IMR-90 (cell line): Measurements from ENCODE around the gene CLPTM1L.
"Not testable (repeated sequence)": the region's sequence is repeated elsewhere in the genome, so short reads cannot be mapped to it uniquely, and the experiment has no call there.

Experiments used
- CTCF ChIP-seq: conservative IDR thresholded peaks from 2 replicates; pipeline ENCODE4 v1.5.1; 2012; ENCODE audit warnings: mild to moderate bottlenecking, low read depth, low read length, improper control_type of control experiment
- FOS ChIP-seq: fragments of 150-350 bp; IDR thresholded peaks from 2 replicates; pipeline ENCODE4 v1.6.1; 2016; ENCODE audit warnings: low read depth, low read length
- MAFK ChIP-seq: IDR thresholded peaks from 2 replicates; pipeline ENCODE4 v1.6.1; 2012; ENCODE audit warnings: low read depth, low read length, improper control_type of control experiment

GRCh38 chr5:1371972-1372342, 27.1 kb upstream of the CLPTM1L start:
- TF ChIP-seq MAFK, CTCF, FOS: not testable (repeated sequence)
